HEK293 (cell line): ENCODE results near the gene ASAH2.

Source experiments
- CTCF ChIA-PET: fragments of 350-600 bp; formaldehyde crosslinking; extraction: SDS; loops from one replicate; lab custom pipeline; 2021; ENCODE audit warnings: antibody characterized with exemption; lab: Yijun Ruan, JAX
- POLR2A ChIA-PET: fragments of 300-600 bp; formaldehyde crosslinking; extraction: SDS; loops from one replicate; lab custom pipeline; 2020; ENCODE audit warnings: antibody characterized with exemption, inconsistent platforms; lab: Yijun Ruan, JAX
- H3K27ac ChIP-seq: fragments of 200-500 bp; sonication (Bioruptor generic); 2 replicates; pipeline ENCODE4 v1.5.1; 2014; ENCODE audit warnings: low read depth, low read length, control low read depth, inconsistent platforms; ENCODE audit errors: extremely low read depth
- H3K36me3 ChIP-seq, 2 experiments: fragments of 200-500 bp in 1 of 2; sonication (Bioruptor generic) in 1 of 2; 1 replicate in 1 of 2; 2 replicates in 1 of 2; pipeline ENCODE4 v1.5.1; 2014 to 2017; ENCODE audit warnings: inconsistent platforms in 2 of 2, low read length in 2 of 2; ENCODE audit not compliant: control insufficient read depth in 2 of 2, insufficient read depth in 1 of 2
- H3K4me1 ChIP-seq: fragments of 200-500 bp; sonication (Bioruptor generic); 2 replicates; pipeline ENCODE4 v1.5.1; 2014; ENCODE audit warnings: mild to moderate bottlenecking, low read length, inconsistent platforms; ENCODE audit not compliant: control insufficient read depth, insufficient read depth
- H3K4me3 ChIP-seq: 2 replicates; pipeline ENCODE4 v1.5.1; 2011; ENCODE audit warnings: low read depth, mild to moderate bottlenecking, control low read depth, low read length, moderate library complexity
- H3K9me3 ChIP-seq: fragments of 200-500 bp; sonication (Bioruptor generic); 2 replicates; pipeline ENCODE4 v1.5.1; 2014; ENCODE audit warnings: low read depth, low read length, inconsistent platforms; ENCODE audit not compliant: control insufficient read depth, insufficient read depth
- BCL11B ChIP-seq: fragments of 450-650 bp; formaldehyde crosslinking; IDR thresholded peaks from 2 replicates; pipeline ENCODE4 v1.5.1; 2016; ENCODE audit warnings: low read depth, missing biosample characterization, missing genetic modification characterization
- OVOL3 ChIP-seq: fragments of 450-650 bp; formaldehyde crosslinking; IDR thresholded peaks from 2 replicates; pipeline ENCODE4 v1.5.1; 2016; ENCODE audit warnings: missing biosample characterization, missing genetic modification characterization
- PRDM10 ChIP-seq: fragments of 450-650 bp; formaldehyde crosslinking; IDR thresholded peaks from 2 replicates; pipeline ENCODE4 v1.5.1; 2016; ENCODE audit warnings: missing biosample characterization, missing genetic modification characterization
- SP2 ChIP-seq: fragments of 450-650 bp; formaldehyde crosslinking; IDR thresholded peaks from 2 replicates; pipeline ENCODE4 v1.5.1; 2016; ENCODE audit warnings: missing biosample characterization, missing genetic modification characterization
- ZFP69B ChIP-seq: fragments of 450-650 bp; formaldehyde crosslinking; IDR thresholded peaks from 2 replicates; pipeline ENCODE4 v1.5.1; 2016; ENCODE audit warnings: missing biosample characterization, missing genetic modification characterization
- ZNF121 ChIP-seq: fragments of 450-650 bp; formaldehyde crosslinking; IDR thresholded peaks from 2 replicates; pipeline ENCODE4 v1.5.1; 2016; ENCODE audit warnings: missing biosample characterization, missing genetic modification characterization
- ZNF132 ChIP-seq: fragments of 450-650 bp; formaldehyde crosslinking; IDR thresholded peaks from 2 replicates; pipeline ENCODE4 v1.5.1; 2017; ENCODE audit warnings: missing biosample characterization, missing genetic modification characterization, borderline replicate concordance
- ZNF155 ChIP-seq: fragments of 450-650 bp; formaldehyde crosslinking; IDR thresholded peaks from 2 replicates; pipeline ENCODE4 v1.5.1; 2016; ENCODE audit warnings: missing biosample characterization, missing genetic modification characterization
- ZNF19 ChIP-seq: fragments of 450-650 bp; formaldehyde crosslinking; IDR thresholded peaks from 2 replicates; pipeline ENCODE4; 2016; ENCODE audit warnings: missing biosample characterization, missing genetic modification characterization, low read depth
- ZNF211 ChIP-seq: fragments of 450-650 bp; formaldehyde crosslinking; IDR thresholded peaks from 2 replicates; pipeline ENCODE4 v1.5.1; 2016; ENCODE audit warnings: low read depth, missing biosample characterization, missing genetic modification characterization
- ZNF324 ChIP-seq: fragments of 450-650 bp; formaldehyde crosslinking; IDR thresholded peaks from 2 replicates; pipeline ENCODE4 v1.5.1; 2016; ENCODE audit warnings: missing biosample characterization, missing genetic modification characterization
- ZNF391 ChIP-seq: fragments of 450-650 bp; formaldehyde crosslinking; IDR thresholded peaks from 2 replicates; pipeline ENCODE4 v1.5.1; 2016; ENCODE audit warnings: low read depth, missing biosample characterization, missing genetic modification characterization, borderline replicate concordance
- ZNF416 ChIP-seq: fragments of 450-650 bp; formaldehyde crosslinking; IDR thresholded peaks from 2 replicates; pipeline ENCODE4 v1.5.1; 2016; ENCODE audit warnings: missing biosample characterization, missing genetic modification characterization
- ZNF433 ChIP-seq: fragments of 450-650 bp; formaldehyde crosslinking; IDR thresholded peaks from 2 replicates; pipeline ENCODE4 v1.5.1; 2016; ENCODE audit warnings: missing biosample characterization, missing genetic modification characterization, low read depth
- ZNF488 ChIP-seq: fragments of 450-650 bp; formaldehyde crosslinking; IDR thresholded peaks from 2 replicates; pipeline ENCODE4 v1.5.1; 2016; ENCODE audit warnings: missing biosample characterization, missing genetic modification characterization
- ZNF513 ChIP-seq: fragments of 450-650 bp; IDR thresholded peaks from 2 replicates; pipeline ENCODE4 v1.5.1; 2018; ENCODE audit warnings: missing biosample characterization, missing genetic modification characterization
- ZNF529 ChIP-seq: fragments of 450-650 bp; formaldehyde crosslinking; IDR thresholded peaks from 2 replicates; pipeline ENCODE4 v1.5.1; 2017; ENCODE audit warnings: missing genetic modification characterization, missing biosample characterization; ENCODE audit not compliant: insufficient replicate concordance
- ZNF560 ChIP-seq: fragments of 450-650 bp; formaldehyde crosslinking; IDR thresholded peaks from 2 replicates; pipeline ENCODE4 v1.5.1; 2017; ENCODE audit warnings: missing biosample characterization, missing genetic modification characterization, borderline replicate concordance
- ZNF610 ChIP-seq: fragments of 450-650 bp; formaldehyde crosslinking; IDR thresholded peaks from 2 replicates; pipeline ENCODE4 v1.5.1; 2016; ENCODE audit warnings: missing biosample characterization, missing genetic modification characterization, borderline replicate concordance
- ZNF626 ChIP-seq: fragments of 450-650 bp; sonication (Bioruptor Pico); formaldehyde crosslinking; IDR thresholded peaks from 2 replicates; pipeline ENCODE4 v1.5.1; 2018; ENCODE audit warnings: missing biosample characterization, missing genetic modification characterization, inconsistent platforms
- ZNF701 ChIP-seq: fragments of 450-650 bp; formaldehyde crosslinking; IDR thresholded peaks from 2 replicates; pipeline ENCODE4 v1.5.1; 2016; ENCODE audit warnings: missing biosample characterization, missing genetic modification characterization
- ZNF791 ChIP-seq: fragments of 450-650 bp; formaldehyde crosslinking; IDR thresholded peaks from 2 replicates; pipeline ENCODE4 v1.5.1; 2016; ENCODE audit warnings: missing biosample characterization, missing genetic modification characterization
- ZNF843 ChIP-seq: fragments of 450-650 bp; formaldehyde crosslinking; IDR thresholded peaks from 2 replicates; pipeline ENCODE4 v1.5.1; 2016; ENCODE audit warnings: missing biosample characterization, missing genetic modification characterization
- ZSCAN18 ChIP-seq: fragments of 450-650 bp; formaldehyde crosslinking; IDR thresholded peaks from 2 replicates; pipeline ENCODE4 v1.5.1; 2016; ENCODE audit warnings: missing biosample characterization, missing genetic modification characterization
- TF ChIP-seq, protein P1 (sequence below): fragments of 450-650 bp; formaldehyde crosslinking; optimal IDR thresholded peaks from 2 replicates; pipeline ENCODE3; 2016; ENCODE audit warnings: missing biosample characterization, mild to moderate bottlenecking, missing genetic modification characterization

The ASAH2 gene

DNA sequence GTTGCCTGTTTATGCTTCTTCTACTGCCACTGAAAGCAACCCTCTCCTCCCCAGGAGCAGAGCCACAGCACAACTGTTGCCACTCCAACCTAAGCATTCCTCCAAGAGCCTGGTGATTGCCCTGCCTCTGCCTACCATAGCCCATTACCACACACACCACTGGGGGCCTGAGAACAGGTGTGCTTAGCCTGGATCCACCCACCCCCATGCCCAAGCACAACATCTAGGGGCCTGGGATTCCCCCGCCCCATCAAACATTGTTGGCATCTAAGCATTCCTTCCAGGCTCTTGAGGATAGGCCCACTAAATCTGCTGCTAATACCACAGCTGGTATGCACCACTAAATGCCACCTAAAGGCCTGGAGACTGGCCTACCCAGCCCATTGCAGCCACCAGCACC lies 43.3 kb upstream of the ASAH2 start (continued):
- TF ChIP-seq PRDM10 (no peak), ZNF19 (tag by site-specific recombination) (no peak), ZNF701 (tag by site-specific recombination) (no peak), ZNF121 (tag by site-specific recombination) (no peak), ZNF155 (tag by site-specific recombination) (no peak), ZNF324 (no peak), SP2 (no peak)

DNA sequence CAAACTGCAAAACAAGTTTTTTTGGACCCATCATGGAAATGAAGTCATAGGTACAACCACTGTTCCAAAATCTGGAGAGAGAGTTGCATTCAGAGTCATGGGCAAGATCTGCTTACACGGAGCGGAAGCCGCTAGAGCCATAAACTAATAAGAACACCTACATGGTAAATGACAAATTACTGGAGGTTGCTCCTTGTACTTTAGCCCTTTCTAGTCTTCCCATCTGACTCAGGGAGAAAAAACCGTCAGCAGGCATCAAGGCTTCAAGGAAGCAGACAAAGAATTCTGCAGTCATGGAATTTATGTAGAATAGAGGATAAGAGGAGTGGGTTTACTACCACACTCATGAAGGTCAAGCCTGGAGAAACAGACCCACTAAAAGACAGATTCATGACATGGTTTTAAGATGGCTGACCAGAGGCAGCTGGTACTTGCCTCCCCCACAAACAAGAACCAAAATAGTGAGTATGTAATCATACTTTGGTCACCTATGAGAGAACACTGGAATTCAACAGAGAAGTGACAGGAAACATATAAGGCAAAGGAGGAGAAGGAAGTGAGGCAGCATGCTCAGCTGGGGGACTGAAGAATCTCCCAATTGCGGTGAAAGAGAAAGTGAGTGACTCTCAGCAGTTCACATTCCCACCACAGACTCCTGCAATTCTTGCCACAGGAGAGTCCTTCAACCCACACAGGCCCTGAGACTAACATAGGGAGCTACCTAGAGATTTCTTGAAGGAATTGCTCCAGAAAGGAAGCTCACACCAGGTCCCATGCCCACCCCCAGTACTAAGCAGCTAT lies 42.4 kb upstream of the ASAH2 start:
- ChIA-PET POLR2A (no interaction called here), CTCF (no interaction called here)
- Histone ChIP-seq H3K4me1 (no peaks in the 10 kb centered on the region), H3K27ac (no peak overlapping the region), H3K36me3 (no peaks in the 10 kb centered on the region), H3K4me3 (no peak overlapping the region), H3K9me3 (no peaks in the 10 kb centered on the region)
- no peak for TF ChIP-seq ZNF529 (tag by site-specific recombination)
- no peak for TF ChIP-seq ZNF488 (tag by site-specific recombination)
- TF ChIP-seq ZNF513 (tag by site-specific recombination) = no peak
- no peak for TF ChIP-seq ZNF560 (tag by site-specific recombination)

- ChIA-PET CTCF (interaction anchor here (0.5 kb wide), 1 partner anchor 21 kb away, joined by 3 read pairs; no protein-coding TSS in a partner anchor), POLR2A (no interaction called here)
- H3K9me3 ChIP-seq = no peaks in the 10 kb centered on the region
- H3K27ac ChIP-seq = no peak overlapping the region
- no peak overlapping the region for H3K4me3 ChIP-seq
- no peaks in the 10 kb centered on the region for H3K36me3 ChIP-seq
- no peaks in the 10 kb centered on the region for H3K4me1 ChIP-seq
- TF ChIP-seq, protein P1, sequence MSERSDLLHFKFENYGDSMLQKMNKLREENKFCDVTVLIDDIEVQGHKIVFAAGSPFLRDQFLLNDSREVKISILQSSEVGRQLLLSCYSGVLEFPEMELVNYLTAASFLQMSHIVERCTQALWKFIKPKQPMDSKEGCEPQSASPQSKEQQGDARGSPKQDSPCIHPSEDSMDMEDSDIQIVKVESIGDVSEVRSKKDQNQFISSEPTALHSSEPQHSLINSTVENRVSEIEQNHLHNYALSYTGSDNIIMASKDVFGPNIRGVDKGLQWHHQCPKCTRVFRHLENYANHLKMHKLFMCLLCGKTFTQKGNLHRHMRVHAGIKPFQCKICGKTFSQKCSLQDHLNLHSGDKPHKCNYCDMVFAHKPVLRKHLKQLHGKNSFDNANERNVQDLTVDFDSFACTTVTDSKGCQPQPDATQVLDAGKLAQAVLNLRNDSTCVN (tag by site-specific recombination) = no peak
- TF ChIP-seq OVOL3 (tag by site-specific recombination) (no peak), ZNF433 (tag by site-specific recombination) (no peak), ZNF391 (tag by site-specific recombination) (no peak), ZNF416 (tag by site-specific recombination) (no peak), ZNF211 (tag by site-specific recombination) (no peak), BCL11B (tag by site-specific recombination) (no peak), ZFP69B (tag by site-specific recombination) (no peak), ZSCAN18 (no peak), ZNF626 (tag by site-specific recombination) (no peak), ZNF843 (tag by site-specific recombination) (no peak), ZNF610 (no peak), ZNF791 (tag by site-specific recombination) (no peak), ZNF132 (no peak)
These were observed 40.0 kb upstream of the ASAH2 start for GRCh38 chr10:50291261-50291850.
